Spleen (tissue), 7 donors: ENCODE results near the gene HNRNPL.

Source experiments
- CTCF ChIP-seq, 11 experiments: fragments of 200-600 bp in 7 of 11; fragments of 450-650 bp in 4 of 11; sonication (generic) in 4 of 11; IDR thresholded peaks in 8 of 11; conservative IDR thresholded peaks in 3 of 11; 1 replicate in 7 of 11; 2 replicates in 4 of 11; pipeline versions ENCODE4 v1.4.0 to v1.8.0; 2016 to 2021; ENCODE audit warnings: antibody characterized with exemption in 11 of 11, inconsistent platforms in 4 of 11, mild to moderate bottlenecking in 1 of 11
- POLR2A ChIP-seq, 3 donors: fragments of 450-650 bp; IDR thresholded peaks; one replicate each; pipeline ENCODE4 v1.5.1; 2017; ENCODE audit warnings: antibody characterized with exemption in 3 of 3, mild to moderate bottlenecking in 1 of 3
- donor health status: DM: no; HTN: no; CAD: no; lungs with moderate emphysema.
- donor health status: DM: no; HTN: no; CAD: no.
- donor health status: DM: no; HTN: no; CAD: no.

GRCh38 chr19:38815059-38816001 is 34.5 kb downstream of the HNRNPL start:
- no peak for TF ChIP-seq CTCF (IDR thresholded peaks at IDR 0.05 in 8 of 11, conservative IDR thresholded peaks at IDR 0.05 in 3 of 11)
- TF ChIP-seq POLR2A (IDR thresholded peaks at IDR 0.05) = no peak
